Left cardiac atrium (tissue), 2 donors: ENCODE results near the gene ZFP90. TPM values are rescaled to one million over a fixed set of nuclear protein-coding genes. Genes with fewer than 3 reads are reported as not detected.

Source experiments
- total RNA-seq, 2 donors: library from RNA; stranded (reverse); fragmentation: NEBNext Ultra II Directional; extraction: Animal tissue kit (Norgen Biotek cat#: 25700); gene quantifications; one replicate each; pipeline ENCODE4 v1.2.1, GENCODE V29; 2021
- donor health status: DM: no; HTN: yes; CAD: no; lungs with severe emphysema.
- donor health status: DM: yes; HTN: yes; CAD: no.

ZFP90 gene
- total RNA-seq, 2 donors from 2014 or later, result 10.5 to 13.2 TPM

Other genes starting within 250 kb of the ZFP90 start
- gene SLC7A6OS, start 228.3 kb upstream of the ZFP90 start, total RNA-seq, result 10 to 100 TPM; 10.2 to 10.7 TPM
- 10 to 100 TPM; 24.3 to 24.9 TPM for gene PRMT7, start 228.3 kb upstream of the ZFP90 start, total RNA-seq
- 1 to 10 TPM; 1.3 to 2.2 TPM for gene SMPD3, start 90.8 kb upstream of the ZFP90 start, total RNA-seq
- under 1 TPM; 0.32 to 0.68 TPM for gene CDH3, start 106.0 kb downstream of the ZFP90 start, total RNA-seq
- under 1 TPM; 0.03 to 0.16 TPM for gene CDH1, start 198.0 kb downstream of the ZFP90 start, total RNA-seq